Measurements from ENCODE around the gene PRG2. TPM values are rescaled to one million over a fixed set of nuclear protein-coding genes. Genes with fewer than 3 reads are reported as not detected.
A peak's percentile ranks its signal among the peaks of the same experiment; 100 is the strongest.

Gene PRG2
- total RNA-seq, 4 donors from 2014 or later: 1.0 TPM; not detected in 3

DNA sequence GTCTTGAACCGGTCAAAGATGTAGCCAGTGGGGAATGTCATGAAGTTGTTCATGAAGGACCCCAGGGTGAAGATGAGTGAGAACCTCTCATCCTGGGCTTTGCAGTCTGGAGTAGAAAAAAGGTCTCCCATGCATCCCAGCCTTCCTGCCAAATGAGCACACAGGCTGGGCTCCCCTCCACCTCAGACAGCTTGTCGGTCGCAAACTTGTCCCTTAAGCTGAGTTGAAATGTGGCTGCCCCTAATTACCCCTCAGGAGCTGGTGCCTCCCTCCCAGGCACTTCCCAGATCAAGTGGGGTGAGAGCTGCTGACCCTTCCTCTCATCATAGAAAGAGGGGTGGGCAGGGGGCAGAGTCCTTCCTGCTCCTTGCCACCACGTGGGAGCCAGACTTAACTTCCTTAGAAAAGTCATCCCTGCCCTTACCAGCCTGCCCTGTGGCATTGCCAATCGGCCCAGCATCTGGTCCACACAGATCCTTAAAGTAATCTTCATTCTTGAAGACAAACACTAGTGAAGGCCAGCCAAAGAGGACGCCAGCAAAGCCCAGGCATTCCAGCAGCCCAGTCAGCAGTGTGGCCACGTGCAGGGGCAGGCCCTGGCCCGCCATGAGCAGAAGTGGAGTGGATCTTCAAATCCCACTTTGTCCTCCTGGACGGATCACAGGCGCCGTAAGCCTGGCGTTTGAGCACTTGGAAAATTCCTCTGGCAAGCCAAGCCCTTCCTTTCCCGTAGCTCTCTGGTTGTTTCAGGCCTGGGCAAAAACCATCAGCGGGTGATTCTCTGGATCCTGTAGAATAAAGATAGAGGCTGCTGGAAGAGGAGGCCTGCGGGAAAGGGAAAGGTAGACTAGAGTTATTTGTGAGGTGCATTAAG, 35.4 kb upstream of the PRG2 start:
- DNase-seq (ENCODE audit: low spot score) (no peak), ATAC-seq (ENCODE audit: low FRiP score) (no peak)
- TF ChIP-seq, protein P1, sequence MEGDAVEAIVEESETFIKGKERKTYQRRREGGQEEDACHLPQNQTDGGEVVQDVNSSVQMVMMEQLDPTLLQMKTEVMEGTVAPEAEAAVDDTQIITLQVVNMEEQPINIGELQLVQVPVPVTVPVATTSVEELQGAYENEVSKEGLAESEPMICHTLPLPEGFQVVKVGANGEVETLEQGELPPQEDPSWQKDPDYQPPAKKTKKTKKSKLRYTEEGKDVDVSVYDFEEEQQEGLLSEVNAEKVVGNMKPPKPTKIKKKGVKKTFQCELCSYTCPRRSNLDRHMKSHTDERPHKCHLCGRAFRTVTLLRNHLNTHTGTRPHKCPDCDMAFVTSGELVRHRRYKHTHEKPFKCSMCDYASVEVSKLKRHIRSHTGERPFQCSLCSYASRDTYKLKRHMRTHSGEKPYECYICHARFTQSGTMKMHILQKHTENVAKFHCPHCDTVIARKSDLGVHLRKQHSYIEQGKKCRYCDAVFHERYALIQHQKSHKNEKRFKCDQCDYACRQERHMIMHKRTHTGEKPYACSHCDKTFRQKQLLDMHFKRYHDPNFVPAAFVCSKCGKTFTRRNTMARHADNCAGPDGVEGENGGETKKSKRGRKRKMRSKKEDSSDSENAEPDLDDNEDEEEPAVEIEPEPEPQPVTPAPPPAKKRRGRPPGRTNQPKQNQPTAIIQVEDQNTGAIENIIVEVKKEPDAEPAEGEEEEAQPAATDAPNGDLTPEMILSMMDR (IDR thresholded peaks at IDR 0.05): no peak

DNA sequence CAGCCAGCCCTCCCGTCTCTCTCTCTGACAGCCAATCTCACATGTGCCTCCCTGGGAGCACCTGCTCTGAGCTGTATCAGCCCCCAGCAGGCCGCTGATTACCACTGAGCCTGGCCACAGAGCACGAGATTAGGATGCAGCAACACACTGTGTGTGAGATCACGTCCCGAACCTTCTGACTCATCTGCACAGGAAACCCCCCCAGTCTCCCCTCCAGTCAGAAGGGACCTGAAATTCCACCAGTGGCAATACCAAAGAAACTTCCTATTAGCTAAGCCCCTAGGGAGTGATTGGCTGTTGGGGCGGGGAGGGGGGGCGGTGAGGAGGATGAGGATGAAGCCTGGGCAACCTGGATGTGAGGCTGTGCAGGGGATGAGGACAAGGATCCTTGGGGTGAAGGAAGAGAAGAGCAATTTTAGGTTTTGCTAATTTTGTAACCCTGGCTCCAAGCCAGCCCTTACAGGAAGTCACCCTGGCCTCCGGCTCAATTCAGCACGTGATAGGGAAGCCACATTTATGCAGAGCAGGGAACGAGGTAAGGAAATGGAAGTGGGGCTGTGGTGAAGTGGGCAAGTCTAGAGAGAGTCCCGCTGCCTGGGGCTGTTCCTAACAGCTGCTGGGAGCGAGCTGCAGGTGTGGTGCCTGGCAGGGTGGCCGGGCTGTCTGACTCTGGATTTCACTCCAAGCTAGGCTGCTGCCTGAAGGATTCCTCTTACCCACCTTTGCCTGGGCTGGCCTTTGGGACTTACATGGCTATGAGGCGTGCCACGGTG, 34.5 kb upstream of the PRG2 start:
- DNase-seq (ENCODE audit: low spot score) (peak; percentile 75), ATAC-seq (ENCODE audit: low FRiP score) (peak; percentile 83)
- TF ChIP-seq, protein P1 (IDR thresholded peaks at IDR 0.05): no peak

DNA sequence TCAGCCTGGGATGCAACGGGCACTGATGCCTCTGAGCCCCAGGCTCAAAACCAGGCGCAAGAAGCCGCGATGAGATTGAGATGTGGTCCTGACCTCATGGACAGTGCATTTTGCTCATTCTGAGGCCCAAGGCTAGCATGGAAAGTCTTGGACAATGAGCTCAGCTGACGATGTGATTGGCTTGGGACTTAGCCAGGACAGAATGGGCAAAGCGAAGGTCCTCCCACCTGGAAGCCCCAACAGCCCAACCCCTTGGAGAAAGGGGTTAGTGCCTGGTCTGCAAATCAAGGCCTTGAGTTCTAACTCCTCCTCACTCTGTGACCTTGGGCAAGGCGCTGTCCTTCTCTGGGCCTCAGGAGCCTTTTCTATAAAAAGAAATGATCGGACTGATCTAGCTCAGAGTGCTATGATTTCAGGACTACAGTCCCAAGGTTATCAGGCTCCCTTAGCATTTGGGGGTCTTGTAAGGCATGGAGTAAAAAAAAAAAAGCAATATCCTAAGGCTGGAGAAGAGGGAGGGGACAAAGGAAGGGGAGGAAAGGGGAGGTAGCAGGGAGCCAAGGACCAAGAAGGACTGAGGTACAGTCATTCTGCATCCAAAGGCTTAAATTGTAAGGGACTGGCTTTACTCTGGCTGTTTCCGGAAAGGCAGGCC, 33.8 kb upstream of the PRG2 start:
- ATAC-seq (ENCODE audit: low FRiP score) (no peak), DNase-seq (ENCODE audit: low spot score) (no peak)
- TF ChIP-seq, protein P1 (IDR thresholded peaks at IDR 0.05): no peak

DNA sequence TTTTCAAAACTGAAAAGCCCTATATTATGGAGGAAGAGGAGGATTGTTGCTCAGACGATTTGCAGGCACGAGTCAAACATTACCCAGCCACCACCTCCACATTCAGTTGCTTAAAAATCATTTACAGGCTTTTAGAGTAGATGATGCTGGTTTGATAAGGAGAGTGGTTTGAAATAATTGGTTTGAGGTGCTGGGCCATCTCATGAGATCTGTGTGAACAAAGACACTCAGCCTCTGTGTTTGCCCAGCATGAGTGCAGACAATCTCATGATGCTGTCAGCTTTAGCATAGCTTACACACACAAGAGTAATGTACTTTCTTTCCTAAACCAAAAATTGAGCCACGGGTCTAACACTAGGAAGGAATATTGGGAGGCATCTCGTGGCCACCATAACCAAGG, 32.2 kb upstream of the PRG2 start:
- TF ChIP-seq, protein P1 (IDR thresholded peaks at IDR 0.05): no peak
- DNase-seq (ENCODE audit: low spot score) (no peak), ATAC-seq (ENCODE audit: low FRiP score) (no peak)

DNA sequence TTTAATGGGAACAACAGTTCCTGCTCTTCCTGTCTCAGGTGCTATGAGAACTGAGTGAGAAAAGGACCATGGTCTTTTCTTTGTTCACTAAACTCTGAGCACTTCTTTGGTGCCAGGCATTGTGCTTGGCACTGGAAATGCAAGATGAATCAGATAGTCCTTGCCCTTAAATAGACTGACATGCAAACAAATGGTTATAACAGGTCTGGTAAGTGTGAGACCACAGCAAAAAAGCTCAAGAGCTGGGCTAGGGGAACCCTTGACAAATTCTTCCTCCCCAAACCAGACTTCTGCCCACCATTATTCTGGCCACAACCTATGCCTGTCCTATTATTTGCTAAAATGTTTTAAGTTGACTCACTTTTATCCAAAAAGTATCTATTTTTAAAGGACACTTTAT, 31.4 kb upstream of the PRG2 start:
- DNase-seq (ENCODE audit: low spot score): no peak
- no peak for ATAC-seq (ENCODE audit: low FRiP score)
- TF ChIP-seq, protein P1 (IDR thresholded peaks at IDR 0.05): no peak

DNA sequence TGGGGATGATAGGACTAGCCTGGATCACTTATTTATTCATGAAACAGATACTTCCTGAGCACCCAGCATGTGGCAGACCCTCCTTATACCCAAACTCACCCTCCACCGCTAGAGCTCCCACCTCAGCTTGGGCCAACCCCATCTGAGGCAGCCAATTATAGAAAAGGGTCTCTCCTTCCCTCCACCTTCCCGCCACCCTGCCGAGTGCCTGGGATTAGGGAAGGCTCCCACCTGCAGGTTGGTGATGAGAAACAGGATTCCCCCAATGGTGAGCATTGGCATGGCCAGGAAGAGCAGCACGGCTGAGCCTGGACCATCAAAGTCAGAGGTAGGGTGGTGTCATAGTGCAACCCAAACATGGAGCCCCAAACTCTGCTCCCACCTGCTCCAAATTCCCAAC, 30.6 kb upstream of the PRG2 start:
- no peak for DNase-seq (ENCODE audit: low spot score)
- no peak for ATAC-seq (ENCODE audit: low FRiP score)
- TF ChIP-seq, protein P1 (IDR thresholded peaks at IDR 0.05): no peak

All from omental fat pad (tissue), 4 donors.